Progenitor cell of endocrine pancreas (in vitro differentiated cells): ENCODE results near the gene CTNNA2. TPM values are rescaled to one million over a fixed set of nuclear protein-coding genes. Genes with fewer than 3 reads are reported as not detected.

Source experiments
- DNase-seq: peaks from one replicate; pipeline ENCODE4 v3.0.0; 2021; ENCODE audit warnings: low spot score; ENCODE audit not compliant: unreplicated experiment
- H3K27ac Mint-ChIP-seq: 2 replicates; pipeline ENCODE4 v1.8.0; 2021; ENCODE audit warnings: mild to moderate bottlenecking, moderate library complexity, mixed read lengths
- H3K27me3 Mint-ChIP-seq: 2 replicates; pipeline ENCODE4 v1.8.0; 2021; ENCODE audit warnings: mixed read lengths
- H3K36me3 Mint-ChIP-seq: 2 replicates; pipeline ENCODE4 v1.8.0; 2022; ENCODE audit warnings: mixed read lengths; ENCODE audit not compliant: insufficient read depth
- H3K4me1 Mint-ChIP-seq: 2 replicates; pipeline ENCODE4 v1.8.0; 2021; ENCODE audit warnings: low read depth, mixed read lengths
- H3K4me3 Mint-ChIP-seq: 2 replicates; pipeline ENCODE4 v1.8.0; 2021; ENCODE audit warnings: low read depth, mild to moderate bottlenecking, moderate library complexity, mixed read lengths
- H3K9me3 Mint-ChIP-seq: 2 replicates; pipeline ENCODE4 v1.8.0; 2021; ENCODE audit warnings: low read depth, mixed read lengths
- total RNA-seq: library from RNA; stranded (reverse); gene quantifications from 2 replicates; pipeline ENCODE4 v1.2.1, GENCODE V29; 2021
- TF ChIP-seq, protein P1 (sequence below): fragments of 200-600 bp; sonication (generic); IDR thresholded peaks from one replicate; pipeline ENCODE4 v1.5.0; 2021; ENCODE audit warnings: antibody characterized with exemption, mild to moderate bottlenecking; ENCODE audit not compliant: unreplicated experiment

Gene CTNNA2
- total RNA-seq, 1 donor from 2014 or later: 10.2 TPM

- Mint-ChIP-seq H3K27me3 (no peaks in the 10 kb centered on the region), H3K9me3 (peaks cover 4% of the 10 kb centered on the region), H3K4me1 (no peaks in the 10 kb centered on the region), H3K4me3 (no peak overlapping the region), H3K27ac (no peak overlapping the region), H3K36me3 (no peaks in the 10 kb centered on the region)
- no peak for DNase-seq
- TF ChIP-seq, protein P1, sequence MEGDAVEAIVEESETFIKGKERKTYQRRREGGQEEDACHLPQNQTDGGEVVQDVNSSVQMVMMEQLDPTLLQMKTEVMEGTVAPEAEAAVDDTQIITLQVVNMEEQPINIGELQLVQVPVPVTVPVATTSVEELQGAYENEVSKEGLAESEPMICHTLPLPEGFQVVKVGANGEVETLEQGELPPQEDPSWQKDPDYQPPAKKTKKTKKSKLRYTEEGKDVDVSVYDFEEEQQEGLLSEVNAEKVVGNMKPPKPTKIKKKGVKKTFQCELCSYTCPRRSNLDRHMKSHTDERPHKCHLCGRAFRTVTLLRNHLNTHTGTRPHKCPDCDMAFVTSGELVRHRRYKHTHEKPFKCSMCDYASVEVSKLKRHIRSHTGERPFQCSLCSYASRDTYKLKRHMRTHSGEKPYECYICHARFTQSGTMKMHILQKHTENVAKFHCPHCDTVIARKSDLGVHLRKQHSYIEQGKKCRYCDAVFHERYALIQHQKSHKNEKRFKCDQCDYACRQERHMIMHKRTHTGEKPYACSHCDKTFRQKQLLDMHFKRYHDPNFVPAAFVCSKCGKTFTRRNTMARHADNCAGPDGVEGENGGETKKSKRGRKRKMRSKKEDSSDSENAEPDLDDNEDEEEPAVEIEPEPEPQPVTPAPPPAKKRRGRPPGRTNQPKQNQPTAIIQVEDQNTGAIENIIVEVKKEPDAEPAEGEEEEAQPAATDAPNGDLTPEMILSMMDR: no peak
These were observed 743.9 kb downstream of the CTNNA2 start for GRCh38 chr2:80256782-80257167.

DNA sequence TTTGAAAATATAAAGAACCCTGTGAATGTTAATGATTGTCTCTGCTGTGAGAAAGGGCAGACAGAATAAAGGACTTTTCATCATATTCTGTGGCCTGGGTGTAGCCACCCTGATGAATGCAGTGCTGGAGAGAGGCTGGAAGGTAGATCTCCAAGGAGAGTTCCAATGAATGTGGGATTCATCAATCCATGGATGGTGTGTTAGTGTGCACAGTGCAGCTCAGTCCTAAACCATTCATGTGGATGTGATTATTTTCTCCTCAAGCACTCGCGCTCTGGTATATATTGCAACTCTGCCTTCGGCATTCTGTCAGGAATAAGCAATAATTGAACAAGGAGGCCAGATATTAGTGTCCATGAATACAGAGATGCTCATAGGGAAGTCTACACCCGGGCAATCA is 744.6 kb downstream of the CTNNA2 start:
- Mint-ChIP-seq H3K4me1 (no peaks in the 10 kb centered on the region), H3K27ac (no peak overlapping the region), H3K4me3 (no peak overlapping the region), H3K27me3 (no peaks in the 10 kb centered on the region), H3K36me3 (no peaks in the 10 kb centered on the region), H3K9me3 (peaks cover 4% of the 10 kb centered on the region)
- TF ChIP-seq, protein P1: no peak
- DNase-seq: no peak

GRCh38 chr2:80258341-80258740 is 745.5 kb downstream of the CTNNA2 start:
- Mint-ChIP-seq H3K27me3 (no peaks in the 10 kb centered on the region), H3K27ac (no peak overlapping the region), H3K9me3 (peaks cover 4% of the 10 kb centered on the region), H3K4me1 (no peaks in the 10 kb centered on the region), H3K36me3 (no peaks in the 10 kb centered on the region), H3K4me3 (no peak overlapping the region)
- no peak for DNase-seq
- TF ChIP-seq, protein P1: no peak

DNA sequence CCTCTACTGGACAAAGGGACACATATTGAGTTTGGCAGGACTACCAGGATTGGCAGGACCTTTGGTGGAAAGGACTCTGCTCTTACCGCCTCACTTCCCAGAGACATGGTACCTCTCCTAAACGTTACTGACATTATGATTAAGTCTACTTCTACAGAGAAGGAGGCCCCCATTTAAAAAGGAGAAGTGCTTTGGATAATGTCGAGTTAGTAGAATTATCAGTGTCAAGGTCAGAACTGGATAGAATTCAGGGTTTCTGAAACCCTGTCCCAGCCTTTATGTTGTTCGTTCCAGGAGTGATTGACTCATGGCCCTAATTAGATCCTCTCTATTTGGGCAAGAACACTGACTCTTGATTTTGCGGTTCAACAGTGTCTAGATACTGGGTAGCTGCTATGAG is 745.9 kb downstream of the CTNNA2 start:
- Mint-ChIP-seq H3K36me3 (no peaks in the 10 kb centered on the region), H3K27me3 (no peaks in the 10 kb centered on the region), H3K4me3 (no peak overlapping the region), H3K4me1 (no peaks in the 10 kb centered on the region), H3K9me3 (peaks cover 4% of the 10 kb centered on the region), H3K27ac (no peak overlapping the region)
- DNase-seq: no peak
- TF ChIP-seq, protein P1: no peak

DNA sequence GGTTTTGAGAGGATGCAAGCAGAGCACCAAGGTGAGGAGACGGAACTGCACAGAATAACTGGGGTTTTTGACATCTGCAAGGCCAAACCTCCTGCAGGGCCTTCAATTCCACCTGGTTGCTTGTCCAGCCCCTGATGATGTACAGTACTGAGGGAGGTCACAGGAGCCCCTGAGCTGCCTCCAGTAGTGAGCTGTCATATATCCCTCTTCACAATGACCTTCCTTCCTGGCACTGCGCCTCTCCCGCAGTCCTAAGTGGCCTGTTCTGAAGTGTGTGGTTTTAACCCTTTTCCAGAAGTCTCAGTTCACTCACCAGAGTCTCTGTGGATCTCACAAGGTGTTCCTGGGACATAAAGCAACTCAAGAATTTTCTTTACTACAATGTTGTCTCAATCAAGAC is 746.4 kb downstream of the CTNNA2 start:
- H3K27me3 Mint-ChIP-seq: no peaks in the 10 kb centered on the region
- H3K27ac Mint-ChIP-seq: no peak overlapping the region
- H3K9me3 Mint-ChIP-seq: peaks cover 4% of the 10 kb centered on the region
- no peak for DNase-seq
- TF ChIP-seq, protein P1: no peak
- no peak overlapping the region for H3K4me3 Mint-ChIP-seq
- no peaks in the 10 kb centered on the region for H3K36me3 Mint-ChIP-seq
- no peaks in the 10 kb centered on the region for H3K4me1 Mint-ChIP-seq
